Thymus (tissue), 11 donors: Measurements from ENCODE around the gene MYT1. TPM values are rescaled to one million over a fixed set of nuclear protein-coding genes. Genes with fewer than 3 reads are reported as not detected.
"Not testable (repeated sequence)": the region's sequence is repeated elsewhere in the genome, so short reads cannot be mapped to it uniquely, and the experiment has no call there.

Experiments used
- DNase-seq, 9 donors: peaks; one replicate each; pipeline ENCODE4 v3.0.0-alpha.2; 2013; ENCODE audit warnings: low spot score in 9 of 9, low read depth in 6 of 9, missing footprints in 1 of 9
- H3K27ac ChIP-seq, 2 donors: one replicate each; pipeline ENCODE4 v1.5.1; 2013; ENCODE audit warnings: control low read depth in 1 of 2, low read depth in 1 of 2, low read length in 1 of 2, mild to moderate bottlenecking in 1 of 2, moderate library complexity in 1 of 2
- H3K27me3 ChIP-seq, 2 donors: one replicate each; pipeline ENCODE4 v1.5.1; 2013; ENCODE audit warnings: low read length in 1 of 2; ENCODE audit not compliant: control insufficient read depth in 2 of 2, insufficient read depth in 1 of 2
- H3K36me3 ChIP-seq, 2 donors: one replicate each; pipeline ENCODE4 v1.5.1; 2013; ENCODE audit warnings: low read length in 1 of 2, mild to moderate bottlenecking in 1 of 2, moderate library complexity in 1 of 2; ENCODE audit not compliant: control insufficient read depth in 2 of 2, insufficient read depth in 2 of 2
- H3K4me1 ChIP-seq, 2 donors: one replicate each; pipeline ENCODE4 v1.5.1; 2013; ENCODE audit warnings: low read length in 2 of 2; ENCODE audit not compliant: control insufficient read depth in 2 of 2, insufficient read depth in 2 of 2
- H3K4me3 ChIP-seq, 2 donors: one replicate each; pipeline ENCODE4 v1.5.1; 2013; ENCODE audit warnings: low read length in 2 of 2, control low read depth in 1 of 2, mild to moderate bottlenecking in 1 of 2
- H3K9me3 ChIP-seq, 2 donors: one replicate each; pipeline ENCODE4 v1.5.1; 2013; ENCODE audit warnings: low read length in 1 of 2, mild to moderate bottlenecking in 1 of 2; ENCODE audit not compliant: control insufficient read depth in 2 of 2, insufficient read depth in 1 of 2
- WGBS: extraction: QIAGEN DNeasy Blood & Tissue Kit; methylation state at CpG from one replicate; pipeline ENCODE4 v1.1.7; 2013; 5-methylcytosine and 5-hydroxymethylcytosine counted together
- polyA plus RNA-seq: library from polyadenylated mRNA; stranded (reverse); fragments of 200-250 nt; gene quantifications from one replicate; pipeline ENCODE4 v1.2.3, GENCODE V29; 2013
- total RNA-seq: library from RNA; stranded (reverse); fragments of 120-200 nt; gene quantifications from one replicate; pipeline ENCODE4 v1.2.4, GENCODE V29; 2013
- donor health status: healthy.

Gene MYT1
- total and polyA plus RNA-seq, 2 donors = 0.19 to 0.25 TPM

DNA sequence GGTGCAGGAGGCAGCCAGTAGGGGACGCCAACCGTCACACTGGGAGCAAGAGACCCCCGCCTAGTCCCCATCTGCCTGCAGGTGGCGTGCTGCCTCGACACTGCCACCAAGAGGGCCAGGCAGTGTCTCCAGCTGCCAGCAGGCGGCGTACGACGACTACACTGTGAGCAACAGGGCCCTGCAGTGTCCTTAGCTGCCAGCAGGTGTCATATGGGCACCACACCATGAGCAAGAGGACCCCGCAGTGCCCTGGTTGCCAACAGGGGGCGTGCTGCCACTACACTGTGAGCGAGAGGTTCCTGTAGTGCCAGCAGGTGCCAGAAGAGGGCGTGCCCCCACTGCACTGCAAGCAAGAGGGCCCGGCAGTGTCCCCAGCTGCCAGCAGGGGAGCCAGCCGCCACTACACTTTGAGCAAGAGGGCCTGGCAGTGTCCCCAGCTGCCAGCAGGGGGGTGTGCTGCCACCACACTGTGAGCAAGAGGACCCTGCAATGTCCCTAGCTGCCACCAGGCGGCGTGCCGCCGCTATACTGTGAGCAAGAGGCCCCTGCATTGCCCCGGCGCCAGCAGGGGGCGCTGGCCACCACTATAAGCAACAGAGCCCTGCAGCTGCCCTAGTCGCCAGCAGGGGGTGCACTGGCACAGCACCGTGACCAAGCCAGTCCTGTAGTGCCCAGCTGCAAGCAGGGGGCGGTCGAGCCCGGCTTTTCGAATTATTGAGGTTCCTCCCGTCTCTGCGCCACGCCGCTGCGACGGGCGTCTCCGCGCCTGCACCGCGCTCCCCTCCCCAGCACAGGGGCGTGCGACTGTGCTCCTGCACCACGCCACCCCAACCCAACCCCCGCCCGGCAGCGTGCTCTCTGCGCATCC is 121.6 kb downstream of the MYT1 start:
- H3K4me1 ChIP-seq, H3K27ac ChIP-seq, H3K36me3 ChIP-seq, DNase-seq, H3K27me3 ChIP-seq, H3K4me3 ChIP-seq: not testable (repeated sequence)
- H3K9me3 ChIP-seq = peaks cover 0 to 13% of the 10 kb centered on the region in 2 donors
- 89% methylated on average over 45 of the region's 46 CpGs for WGBS

DNA sequence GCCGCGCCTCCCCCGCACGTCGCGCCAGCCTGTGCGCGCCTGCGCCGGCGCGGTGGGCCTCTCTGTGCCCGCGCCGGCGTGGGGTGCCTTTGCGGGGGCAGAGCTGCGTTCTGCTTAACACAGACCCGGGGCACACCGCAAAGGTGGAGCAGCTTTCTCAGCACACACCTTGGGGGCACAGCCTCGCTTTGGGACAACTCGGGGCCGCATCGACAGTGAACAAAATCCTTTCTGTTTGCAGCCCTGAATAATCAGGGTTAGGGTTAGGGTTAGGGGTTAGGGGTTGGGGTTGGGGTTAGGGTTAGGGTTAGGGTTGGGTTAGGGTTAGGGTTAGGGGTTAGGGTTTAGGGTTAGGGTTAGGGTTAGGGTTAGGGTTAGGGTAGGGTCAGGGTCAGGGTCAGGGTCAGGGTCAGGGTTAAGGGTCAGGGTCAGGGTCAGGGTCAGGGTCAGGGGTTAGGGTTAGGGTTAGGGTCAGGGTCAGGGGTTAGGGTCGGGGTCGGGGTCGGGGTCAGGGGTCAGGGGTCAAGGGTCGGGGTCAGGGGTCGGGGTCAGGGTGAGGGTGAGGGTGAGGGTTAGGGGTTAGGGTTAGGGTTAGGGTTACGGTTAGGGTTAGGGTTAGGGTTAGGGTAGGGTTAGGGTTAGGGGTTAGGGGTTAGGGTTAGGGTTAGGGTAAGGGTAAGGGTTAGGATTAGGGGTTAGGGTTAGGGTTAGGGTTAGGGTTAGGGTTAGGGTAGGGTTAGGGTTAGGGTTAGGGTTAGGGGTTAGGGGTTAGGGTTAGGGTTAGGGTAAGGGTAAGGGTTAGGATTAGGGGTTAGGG is 122.4 kb downstream of the MYT1 start:
- H3K9me3 ChIP-seq = peaks cover 0 to 13% of the 10 kb centered on the region in 2 donors
- H3K27ac ChIP-seq, H3K36me3 ChIP-seq, H3K27me3 ChIP-seq, DNase-seq, H3K4me1 ChIP-seq, H3K4me3 ChIP-seq: not testable (repeated sequence)
- 93% methylated on average over 29 of the region's 30 CpGs for WGBS

DNA sequence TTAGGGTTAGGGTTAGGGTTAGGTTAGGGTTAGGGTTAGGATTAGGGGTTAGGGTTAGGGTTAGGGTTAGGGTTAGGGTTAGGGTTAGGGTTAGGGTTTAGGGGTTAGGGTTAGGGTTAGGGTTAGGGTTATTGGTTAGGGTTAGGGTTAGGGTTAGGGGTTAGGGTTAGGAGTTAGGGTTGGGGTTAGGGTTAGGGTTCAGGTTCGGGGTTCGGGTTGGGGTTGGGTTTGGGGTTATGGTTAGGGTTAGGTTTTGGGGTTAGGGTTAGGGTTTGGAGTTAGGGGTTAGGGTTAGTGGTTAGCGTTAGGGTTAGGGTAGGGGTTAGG is 123.0 kb downstream of the MYT1 start:
- H3K27ac ChIP-seq, H3K4me3 ChIP-seq, H3K36me3 ChIP-seq, H3K4me1 ChIP-seq, DNase-seq, H3K27me3 ChIP-seq: not testable (repeated sequence)
- peaks cover 0 to 13% of the 10 kb centered on the region in 2 donors for H3K9me3 ChIP-seq
- WGBS = 98% methylated on average over 3 of the region's 3 CpGs

Other genes with a start within 250 kb of the MYT1 start
- gene UCKL1, start 208.0 kb upstream of the MYT1 start, total RNA-seq = 21.2 TPM
- 51.8 TPM for gene UCKL1, start 208.0 kb upstream of the MYT1 start, polyA plus RNA-seq
- 10.0 TPM for gene ZNF512B, start 194.5 kb upstream of the MYT1 start, total RNA-seq
- 13.4 TPM for gene ZNF512B, start 194.5 kb upstream of the MYT1 start, polyA plus RNA-seq
- gene SAMD10, start 184.8 kb upstream of the MYT1 start, total RNA-seq = 3.4 TPM
- gene SAMD10, start 184.8 kb upstream of the MYT1 start, polyA plus RNA-seq = 10.5 TPM
- gene PRPF6, start 183.3 kb upstream of the MYT1 start, total RNA-seq = 45.1 TPM
- gene PRPF6, start 183.3 kb upstream of the MYT1 start, polyA plus RNA-seq = 56.1 TPM
- gene C20orf204, start 128.3 kb upstream of the MYT1 start, total RNA-seq = 17.0 TPM
- gene C20orf204, start 128.3 kb upstream of the MYT1 start, polyA plus RNA-seq = 8.2 TPM
- gene SOX18, start 114.8 kb upstream of the MYT1 start, total RNA-seq = 0.66 TPM
- 17.2 TPM for gene SOX18, start 114.8 kb upstream of the MYT1 start, polyA plus RNA-seq
- gene TCEA2, start 101.3 kb upstream of the MYT1 start, total RNA-seq = 24.6 TPM
- 53.2 TPM for gene TCEA2, start 101.3 kb upstream of the MYT1 start, polyA plus RNA-seq
- gene RGS19, start 84.9 kb upstream of the MYT1 start, total RNA-seq = 42.8 TPM
- gene RGS19, start 84.9 kb upstream of the MYT1 start, polyA plus RNA-seq = 27.2 TPM
- gene OPRL1, start 84.4 kb upstream of the MYT1 start, total RNA-seq = 1.4 TPM
- 1.1 TPM for gene OPRL1, start 84.4 kb upstream of the MYT1 start, polyA plus RNA-seq
- 0.80 TPM for gene LKAAEAR1, start 80.1 kb upstream of the MYT1 start, total RNA-seq
- 0.14 TPM for gene LKAAEAR1, start 80.1 kb upstream of the MYT1 start, polyA plus RNA-seq
- not detected for gene NPBWR2, start 56.9 kb upstream of the MYT1 start, total RNA-seq
- gene NPBWR2, start 56.9 kb upstream of the MYT1 start, polyA plus RNA-seq = 0.02 TPM
- 40.6 TPM for gene PCMTD2, start 91.3 kb downstream of the MYT1 start, total RNA-seq
- 123 TPM for gene PCMTD2, start 91.3 kb downstream of the MYT1 start, polyA plus RNA-seq